HepG2 (cell line): ENCODE data around the gene ZSCAN1. TPM values are rescaled to one million over a fixed set of nuclear protein-coding genes. Genes with fewer than 3 reads are reported as not detected.
A peak's percentile ranks its signal among the peaks of the same experiment; 100 is the strongest.

ENCODE experiments used
- ARNT2 ChIP-seq: sonication (generic); formaldehyde crosslinking; IDR thresholded peaks from 2 replicates; pipeline ENCODE4 v1.8.0; 2022; ENCODE audit warnings: mild to moderate bottlenecking, low read depth, missing genetic modification reagents, moderate library complexity
- ATF7 ChIP-seq, 2 experiments: fragments of 450-650 bp in 1 of 2; sonication (generic) in 1 of 2; formaldehyde crosslinking in 1 of 2; IDR thresholded peaks; 2 replicates each; pipeline versions ENCODE4 v1.4.0 to v1.6.1; 2016 to 2020; ENCODE audit warnings: antibody characterized with exemption in 1 of 2, mild to moderate bottlenecking in 1 of 2, missing genetic modification reagents in 1 of 2
- BHLHE40 ChIP-seq: IDR thresholded peaks from 2 replicates; pipeline ENCODE4 v1.6.1; 2011; ENCODE audit warnings: low read length, improper control_type of control experiment
- FOXP1 ChIP-seq, 2 experiments: fragments of 450-650 bp in 1 of 2; IDR thresholded peaks; 2 replicates each; pipeline ENCODE4 v1.6.1; 2017 to 2018; ENCODE audit warnings: antibody characterized with exemption in 1 of 2
- GABPA ChIP-seq, 2 experiments: IDR thresholded peaks; 2 replicates each; pipeline ENCODE4 v1.6.1; 2011 to 2016; ENCODE audit warnings: low read depth in 2 of 2, low read length in 1 of 2, missing biosample characterization in 1 of 2, missing genetic modification characterization in 1 of 2
- GLI4 ChIP-seq: sonication (generic); formaldehyde crosslinking; IDR thresholded peaks from 2 replicates; pipeline ENCODE4 v1.5.1; 2020; ENCODE audit warnings: missing genetic modification reagents, mild to moderate bottlenecking, moderate library complexity, borderline replicate concordance
- HOXD1 ChIP-seq: sonication (generic); formaldehyde crosslinking; IDR thresholded peaks from 2 replicates; pipeline ENCODE4 v1.5.0; 2020; ENCODE audit warnings: missing genetic modification reagents
- KLF6 ChIP-seq: IDR thresholded peaks from 2 replicates; pipeline ENCODE4 v1.8.0; 2016; ENCODE audit warnings: missing biosample characterization, missing genetic modification reagents
- MAZ ChIP-seq, 2 experiments: sonication (generic) in 1 of 2; formaldehyde crosslinking in 1 of 2; IDR thresholded peaks; 2 replicates each; pipeline versions ENCODE4 v1.5.0 to v1.6.1; 2012 to 2020; ENCODE audit warnings: low read depth in 2 of 2, mild to moderate bottlenecking in 2 of 2, borderline replicate concordance in 1 of 2, improper control_type of control experiment in 1 of 2, low read length in 1 of 2, missing genetic modification reagents in 1 of 2, moderate library complexity in 1 of 2
- MTA1 ChIP-seq: sonication (generic); formaldehyde crosslinking; IDR thresholded peaks from 2 replicates; pipeline ENCODE4 v1.4.0; 2020; ENCODE audit warnings: missing genetic modification reagents, mild to moderate bottlenecking, borderline replicate concordance
- NFE2 ChIP-seq: sonication (generic); formaldehyde crosslinking; IDR thresholded peaks from 2 replicates; pipeline ENCODE4 v1.4.0; 2020; ENCODE audit warnings: missing genetic modification reagents
- PATZ1 ChIP-seq: sonication (generic); formaldehyde crosslinking; IDR thresholded peaks from 2 replicates; pipeline ENCODE4 v1.4.0; 2020; ENCODE audit warnings: missing genetic modification reagents
- PRDM10 ChIP-seq: sonication (generic); formaldehyde crosslinking; IDR thresholded peaks from 2 replicates; pipeline ENCODE4 v1.4.0; 2020; ENCODE audit warnings: low read depth, missing genetic modification reagents
- RFXANK ChIP-seq: IDR thresholded peaks from 2 replicates; pipeline ENCODE4 v1.6.1; 2016
- RFXAP ChIP-seq: sonication (generic); formaldehyde crosslinking; IDR thresholded peaks from 2 replicates; pipeline ENCODE4 v1.4.0; 2020; ENCODE audit warnings: missing genetic modification reagents, borderline replicate concordance
- SMAD9 ChIP-seq: sonication (generic); formaldehyde crosslinking; IDR thresholded peaks from 2 replicates; pipeline ENCODE4 v1.5.1; 2020; ENCODE audit warnings: mild to moderate bottlenecking, missing genetic modification reagents
- STAG1 ChIP-seq: sonication (generic); formaldehyde crosslinking; IDR thresholded peaks from 2 replicates; pipeline ENCODE4 v1.4.0; 2020; ENCODE audit warnings: missing genetic modification reagents
- SUZ12 ChIP-seq: fragments of 150-350 bp; IDR thresholded peaks from 2 replicates; pipeline ENCODE4 v1.6.1; 2014; ENCODE audit warnings: low read depth, low read length
- ZBTB38 ChIP-seq: sonication (generic); formaldehyde crosslinking; IDR thresholded peaks from 2 replicates; pipeline ENCODE4 v1.5.1; 2020; ENCODE audit warnings: mild to moderate bottlenecking, missing genetic modification reagents
- ZFP82 ChIP-seq: sonication (generic); formaldehyde crosslinking; IDR thresholded peaks from 2 replicates; pipeline ENCODE4 v1.5.1; 2020; ENCODE audit warnings: mild to moderate bottlenecking, missing genetic modification reagents, borderline replicate concordance
- ZFP91 ChIP-seq: sonication (generic); formaldehyde crosslinking; IDR thresholded peaks from 2 replicates; pipeline ENCODE4 v1.9.0; 2022; ENCODE audit warnings: missing genetic modification reagents, mild to moderate bottlenecking, borderline replicate concordance
- ZNF264 ChIP-seq: sonication (generic); formaldehyde crosslinking; IDR thresholded peaks from 2 replicates; pipeline ENCODE4 v1.4.0; 2020; ENCODE audit warnings: missing genetic modification reagents
- ZNF589 ChIP-seq: sonication (generic); formaldehyde crosslinking; conservative IDR thresholded peaks from 2 replicates; pipeline ENCODE4 v1.8.0; 2022; ENCODE audit warnings: mild to moderate bottlenecking, moderate library complexity, missing genetic modification reagents
- polyA plus RNA-seq, 8 experiments: library from polyadenylated mRNA; depleted of rRNA in 3 of 8; stranded (reverse) in 7 of 8; unstranded in 1 of 8; fragments of >200 nt; fragmentation: Illumina TruSeq in 4 of 8; extraction: Trizol in 4 of 8; gene quantifications; 2 replicates each; pipeline versions ENCODE4 v1.2.1 to v1.2.3, GENCODE V29; 2011 to 2016; ENCODE audit warnings: low read depth in 4 of 8, missing spikeins in 1 of 8, mixed read lengths in 1 of 8; ENCODE audit not compliant: insufficient read depth in 1 of 8
- total RNA-seq, 5 experiments: library from RNA; depleted of rRNA; stranded (reverse); fragments of >200 nt; fragmentation: Illumina TruSeq; extraction: Trizol; gene quantifications; 2 replicates each; pipeline ENCODE4 v1.2.3, GENCODE V29; 2016; ENCODE audit warnings: low read depth in 1 of 5

ZSCAN1 gene
- total and polyA plus RNA-seq, 2 of the 13 experiments (the other 11 are each of a cell fraction or from before 2014, with no cell fraction given) = not detected

GRCh38 chr19:58001895-58002369 lies 31.9 kb upstream of the ZSCAN1 start (continued):
- TF ChIP-seq ATF7 (IDR thresholded peaks at IDR 0.05) (no peak), ATF7 (CRISPR knock-in tag; IDR thresholded peaks at IDR 0.05) (no peak), ZFP82 (CRISPR knock-in tag) (no peak), ARNT2 (CRISPR knock-in tag) (no peak), SUZ12 (no peak), PRDM10 (CRISPR knock-in tag) (no peak), FOXP1 (IDR thresholded peaks at IDR 0.05) (no peak), FOXP1 (CRISPR knock-in tag; IDR thresholded peaks at IDR 0.05) (no peak), PATZ1 (CRISPR knock-in tag) (no peak), GLI4 (CRISPR knock-in tag) (0 out of 2 replicates have a peak, but pooled peaks have one; percentile 18), ZBTB38 (CRISPR knock-in tag) (no peak), ZNF589 (0 out of 2 replicates have a peak, but pooled peaks have one; percentile 9), RFXANK (no peak), BHLHE40 (no peak), STAG1 (no peak), ZNF264 (CRISPR knock-in tag) (no peak; the same call in 1 of the 2 replicates), MAZ (IDR thresholded peaks at IDR 0.05; ENCODE audit: borderline replicate concordance, low read depth, low read length) (no peak), MAZ (CRISPR knock-in tag; IDR thresholded peaks at IDR 0.05; ENCODE audit: low read depth) (no peak), KLF6 (0 out of 2 replicates have a peak, but pooled peaks have one; percentile 1), HOXD1 (CRISPR knock-in tag) (no peak), SMAD9 (CRISPR knock-in tag) (no peak; the same call in 1 of the 2 replicates), RFXAP (CRISPR knock-in tag) (no peak), ZFP91 (no peak), GABPA (IDR thresholded peaks at IDR 0.05; ENCODE audit: low read depth, low read length) (no peak), GABPA (CRISPR knock-in tag; IDR thresholded peaks at IDR 0.05; ENCODE audit: low read depth) (peak; percentile 26; the same call in 1 of the 2 replicates), NFE2 (CRISPR knock-in tag) (no peak), MTA1 (CRISPR knock-in tag) (no peak)
